ENCODE results near the gene SPRTN. TPM values are rescaled to one million over a fixed set of nuclear protein-coding genes. Genes with fewer than 3 reads are reported as not detected.

Gene SPRTN
- total and polyA plus RNA-seq, 2 of the 8 experiments (the other 6 are each of a cell fraction or from before 2014, with no cell fraction given): 6.6 to 15.1 TPM

- H3K56ac ChIP-seq (replicated peaks; ENCODE audit: insufficient read length, low read depth, low read length): no peak overlapping the region
- no peak for DNase-seq (ENCODE audit: low read depth in 1 of 2, low spot score in 2 of 2)
- H3K4me3 ChIP-seq (ENCODE audit: extremely low read depth in 1 of 4, insufficient read depth in 2 of 4, low read depth in 3 of 4, low read length in 4 of 4): no peak overlapping the region
- H2BK5ac ChIP-seq (ENCODE audit: low read depth, low read length): no peak overlapping the region
- H2AK5ac ChIP-seq (ENCODE audit: low read depth, low read length): no peak overlapping the region
- no peaks in the 10 kb centered on the region for H3K79me1 ChIP-seq (ENCODE audit: low read depth, low read length)
- H2BK20ac ChIP-seq (ENCODE audit: low read length): no peak overlapping the region
- H3K4ac ChIP-seq (replicated peaks; ENCODE audit: insufficient read length, low read depth, low read length): no peak overlapping the region
- H2BK15ac ChIP-seq (ENCODE audit: low read length): no peak overlapping the region
- H3K27me3 ChIP-seq (replicated peaks in 1 of 4; ENCODE audit: control insufficient read depth in 3 of 4, extremely low read depth in 1 of 4, insufficient read depth in 3 of 4, low read length in 3 of 4): no peaks in the 10 kb centered on the region
- no peaks in the 10 kb centered on the region for H3K36me3 ChIP-seq (ENCODE audit: control insufficient read depth in 2 of 4, insufficient read depth in 4 of 4, low read length in 3 of 4)
- no peak overlapping the region for H2BK12ac ChIP-seq (ENCODE audit: low read depth, low read length)
- no peak overlapping the region for H3K18ac ChIP-seq (ENCODE audit: extremely low read depth, low read length)
- no peak overlapping the region for H4K5ac ChIP-seq (ENCODE audit: insufficient read length, low read depth, low read length)
- no peak overlapping the region for H3K9ac ChIP-seq (replicated peaks in 1 of 4; ENCODE audit: extremely low read depth in 1 of 4, low read depth in 3 of 4, low read length in 3 of 4)
- H3K4me1 ChIP-seq (replicated peaks in 1 of 4; ENCODE audit: control insufficient read depth in 3 of 4, insufficient read depth in 4 of 4, low read length in 3 of 4): no peaks in the 10 kb centered on the region
- no peak for FAIRE-seq
- WGBS, 2 experiments (ENCODE audit: extremely low coverage in 1 of 2, insufficient coverage in 1 of 2, insufficient read length in 1 of 2, insufficient replicate concordance in 2 of 2, low coverage in 1 of 2, low lambda C conversion rate in 2 of 2, missing lambda C conversion rate in 1 of 2): 79% methylated on average over 1 of the region's 1 CpG; no CpG with 5 or more reads in 1 of the 2 experiments
- no peaks in the 10 kb centered on the region for H3K79me2 ChIP-seq (ENCODE audit: control insufficient read depth in 1 of 2, insufficient read depth in 2 of 2, low read length in 2 of 2)
- peaks cover 2 to 3% of the 10 kb centered on the region in 2 experiments for H4K20me1 ChIP-seq (replicated peaks in 1 of 2; ENCODE audit: control insufficient read depth in 1 of 2, insufficient read depth in 2 of 2, low read length in 2 of 2)
- ChIA-PET POLR2A (ENCODE audit: partially characterized antibody) (no interaction called here), CTCF (ENCODE audit: partially characterized antibody) (interaction anchor here (0.7 kb wide), 1 partner anchor 38 kb away, joined by 4 read pairs; no protein-coding TSS in a partner anchor)
- H3K14ac ChIP-seq (ENCODE audit: insufficient read length): no peak overlapping the region
- H3K27ac ChIP-seq (ENCODE audit: low read depth, low read length): no peak overlapping the region
- H3K23me2 ChIP-seq (ENCODE audit: low read depth, low read length): no peaks in the 10 kb centered on the region
- H3K4me2 ChIP-seq (ENCODE audit: insufficient read depth in 1 of 2, low read depth in 2 of 2, low read length in 2 of 2): no peak overlapping the region
- H2BK120ac ChIP-seq (replicated peaks; ENCODE audit: low read depth, low read length): no peak overlapping the region
- no peak overlapping the region for H2AFZ ChIP-seq (ENCODE audit: low read length)
- H4K8ac ChIP-seq (ENCODE audit: extremely low read depth, insufficient read depth, low read length): no peak overlapping the region
- H3K9me3 ChIP-seq (ENCODE audit: insufficient read depth in 2 of 2, low read depth in 1 of 2, low read length in 1 of 2): no peaks in the 10 kb centered on the region
- no peak overlapping the region for H3K23ac ChIP-seq (ENCODE audit: insufficient read length)
- H4K91ac ChIP-seq (replicated peaks; ENCODE audit: insufficient read length, low read length): no peak overlapping the region
- no peak for TF ChIP-seq TEAD4 (IDR thresholded peaks at IDR 0.05; ENCODE audit: low read depth, low read length)
- TF ChIP-seq CHD2 (IDR thresholded peaks at IDR 0.05; ENCODE audit: low read length): no peak
- no peak for TF ChIP-seq MAFK (IDR thresholded peaks at IDR 0.05; ENCODE audit: low read depth, low read length)
- TF ChIP-seq TBP (IDR thresholded peaks at IDR 0.05; ENCODE audit: low read depth, low read length): no peak
- TF ChIP-seq JUND (IDR thresholded peaks at IDR 0.05; ENCODE audit: low read length): no peak
- TF ChIP-seq SIN3A (conservative IDR thresholded peaks at IDR 0.05 in 1 of 2, IDR thresholded peaks at IDR 0.05 in 1 of 2; ENCODE audit: low read depth in 1 of 2, low read length in 2 of 2): no peak
- TF ChIP-seq BACH1 (IDR thresholded peaks at IDR 0.05; ENCODE audit: low read length): no peak
- no peak for TF ChIP-seq RXRA (IDR thresholded peaks at IDR 0.05; ENCODE audit: insufficient read depth, low read depth, low read length)
- TF ChIP-seq RNF2 (IDR thresholded peaks at IDR 0.05; ENCODE audit: borderline replicate concordance, low read depth, low read length, missing control alignments, poor library complexity, severe bottlenecking): no peak
- no peak for TF ChIP-seq KDM4A (IDR thresholded peaks at IDR 0.05; ENCODE audit: low read depth, low read length, severe bottlenecking)
- TF ChIP-seq TCF12 (IDR thresholded peaks at IDR 0.05; ENCODE audit: low read depth, low read length): no peak
- TF ChIP-seq CEBPB (IDR thresholded peaks at IDR 0.05; ENCODE audit: low read depth, low read length): no peak
- no peak for TF ChIP-seq SRF (IDR thresholded peaks at IDR 0.05; ENCODE audit: low read depth, low read length)
- no peak for TF ChIP-seq POU5F1 (IDR thresholded peaks at IDR 0.05; ENCODE audit: low read depth, low read length)
- TF ChIP-seq KDM5A (IDR thresholded peaks at IDR 0.05; ENCODE audit: low read length): no peak
- TF ChIP-seq HDAC6 (IDR thresholded peaks at IDR 0.05; ENCODE audit: low read depth, low read length): no peak
Observed at GRCh38 chr1:231326248-231326647, 11.8 kb upstream of the SPRTN start.
